Neural cell (in vitro differentiated cells): ENCODE data around the gene CDH4. TPM values are rescaled to one million over a fixed set of nuclear protein-coding genes. Genes with fewer than 3 reads are reported as not detected.

Experiments used
- H2AFZ ChIP-seq: fragments of 200-600, 300-800 bp; sonication (generic), shearing (Covaris generic); 2 replicates; pipeline ENCODE4 v1.6.0; 2014; ENCODE audit warnings: low read depth, mild to moderate bottlenecking, antibody characterized with exemption, low read length, moderate library complexity
- H3F3A ChIP-seq: fragments of 200-600 bp; shearing (Covaris generic); 2 replicates; pipeline ENCODE4 v1.6.1; 2016; ENCODE audit warnings: mild to moderate bottlenecking, moderate library complexity, mixed read lengths, antibody characterized with exemption, low read length; ENCODE audit not compliant: insufficient read depth, poor library complexity, severe bottlenecking
- H3K27ac ChIP-seq: fragments of 200-600, 300-800 bp; sonication (generic), shearing (Covaris generic); 2 replicates; pipeline ENCODE4 v1.5.1; 2014; ENCODE audit warnings: mild to moderate bottlenecking, low read length, moderate library complexity
- H3K27me3 ChIP-seq: fragments of 300-800, 200-600 bp; sonication (generic), shearing (Covaris generic); 2 replicates; pipeline ENCODE4 v1.6.0; 2014; ENCODE audit warnings: mild to moderate bottlenecking, low read depth, low read length, moderate library complexity; ENCODE audit not compliant: insufficient read depth
- H3K36me3 ChIP-seq: fragments of 300-800, 200-600 bp; sonication (generic), shearing (Covaris generic); 2 replicates; pipeline ENCODE4 v1.5.1; 2014; ENCODE audit warnings: mild to moderate bottlenecking, antibody characterized with exemption, low read length, moderate library complexity; ENCODE audit not compliant: insufficient read depth
- H3K4me2 ChIP-seq: fragments of 300-800, 200-600 bp; sonication (generic), shearing (Covaris generic); 2 replicates; pipeline ENCODE4 v1.6.0; 2014; ENCODE audit warnings: mild to moderate bottlenecking, low read length
- H3K4me3 ChIP-seq: fragments of 300-800, 200-600 bp; sonication (generic), shearing (Covaris generic); 2 replicates; pipeline ENCODE4 v1.5.1; 2014; ENCODE audit warnings: mild to moderate bottlenecking, low read length, moderate library complexity
- H3K79me2 ChIP-seq: fragments of 200-600 bp; shearing (Covaris generic); replicated peaks from 2 replicates; pipeline ENCODE4 v1.6.0; 2014; ENCODE audit warnings: mild to moderate bottlenecking, low read length, moderate library complexity; ENCODE audit not compliant: insufficient read depth
- H3K9ac ChIP-seq: fragments of 300-800, 200-600 bp; sonication (generic), shearing (Covaris generic); 2 replicates; pipeline ENCODE4 v1.6.1; 2016; ENCODE audit warnings: mild to moderate bottlenecking, low read length, mixed read lengths
- H3K9me2 ChIP-seq: fragments of 200-600 bp; shearing (Covaris generic); 2 replicates; pipeline ENCODE4 v1.6.1; 2016; ENCODE audit warnings: mild to moderate bottlenecking, low read length, mixed read lengths; ENCODE audit not compliant: insufficient read depth
- H3K9me3 ChIP-seq: fragments of 200-600, 300-800 bp; sonication (generic), shearing (Covaris generic); 2 replicates; pipeline ENCODE4 v1.6.1; 2016; ENCODE audit warnings: mild to moderate bottlenecking, mixed run types, low read length, moderate library complexity, mixed read lengths
- H4K20me1 ChIP-seq: fragments of 200-600 bp; shearing (Covaris generic); 2 replicates; pipeline ENCODE4 v1.6.1; 2016; ENCODE audit warnings: mild to moderate bottlenecking, mixed run types; ENCODE audit not compliant: insufficient read depth
- CTCF ChIP-seq: fragments of 450-650 bp; IDR thresholded peaks from 2 replicates; pipeline ENCODE4 v1.5.1; 2014; ENCODE audit warnings: antibody characterized with exemption, mild to moderate bottlenecking, moderate library complexity; ENCODE audit not compliant: poor library complexity, severe bottlenecking
- EP300 ChIP-seq: fragments of 450-650 bp; conservative IDR thresholded peaks from 2 replicates; pipeline ENCODE4 v1.6.1; 2014; ENCODE audit warnings: antibody characterized with exemption, mild to moderate bottlenecking, moderate library complexity; ENCODE audit not compliant: poor library complexity, severe bottlenecking
- EZH2 ChIP-seq: fragments of 200-600, 300-800 bp; shearing (Covaris generic), sonication (generic); IDR thresholded peaks from 2 replicates; pipeline ENCODE4 v1.6.1; 2014; ENCODE audit warnings: antibody characterized with exemption, low read length, borderline replicate concordance, mild to moderate bottlenecking; ENCODE audit not compliant: insufficient read depth, poor library complexity, severe bottlenecking
- MXI1 ChIP-seq: fragments of 450-650 bp; conservative IDR thresholded peaks from 2 replicates; pipeline ENCODE4 v1.6.1; 2014; ENCODE audit warnings: antibody characterized with exemption, mild to moderate bottlenecking; ENCODE audit not compliant: poor library complexity, severe bottlenecking
- POLR2AphosphoS5 ChIP-seq: IDR thresholded peaks from 2 replicates; pipeline ENCODE4 v1.6.1; 2012
- RAD21 ChIP-seq: fragments of 450-650 bp; conservative IDR thresholded peaks from 2 replicates; pipeline ENCODE4 v1.6.1; 2014; ENCODE audit warnings: antibody characterized with exemption, mild to moderate bottlenecking, moderate library complexity
- REST ChIP-seq: IDR thresholded peaks from 2 replicates; pipeline ENCODE4 v1.6.1; 2012; ENCODE audit warnings: borderline replicate concordance
- SMC3 ChIP-seq: fragments of 450-650 bp; conservative IDR thresholded peaks from 2 replicates; pipeline ENCODE4 v1.6.1; 2014; ENCODE audit warnings: antibody characterized with exemption, mild to moderate bottlenecking, moderate library complexity; ENCODE audit not compliant: poor library complexity
- TAF1 ChIP-seq: IDR thresholded peaks from 2 replicates; pipeline ENCODE4 v1.6.1; 2012; ENCODE audit warnings: low read depth
- polyA plus RNA-seq: library from polyadenylated mRNA; depleted of rRNA; stranded (reverse); fragments of >200 nt; gene quantifications from 2 replicates; pipeline ENCODE4 v1.2.3, GENCODE V29; 2014

Gene CDH4
- polyA plus RNA-seq, 1 donor from 2014 or later, result 24.6 TPM

GRCh38 chr20:61536671-61537070, 284.6 kb downstream of the CDH4 start:
- Histone ChIP-seq H3K79me2 (no peaks in the 10 kb centered on the region), H3K27ac (no peak overlapping the region), H3K9me2 (no peaks in the 10 kb centered on the region), H3K9me3 (no peaks in the 10 kb centered on the region), H3K4me2 (no peak overlapping the region), H3K9ac (no peak overlapping the region), H3K27me3 (no peaks in the 10 kb centered on the region), H3K36me3 (no peaks in the 10 kb centered on the region), H3K4me3 (no peak overlapping the region), H4K20me1 (no peaks in the 10 kb centered on the region), H2AFZ (no peak overlapping the region), H3F3A (no peaks in the 10 kb centered on the region)
- no peak for TF ChIP-seq EP300
- TF ChIP-seq SMC3, result no peak
- TF ChIP-seq RAD21, result no peak
- no peak for TF ChIP-seq REST
- TF ChIP-seq CTCF, result no peak
- TF ChIP-seq POLR2AphosphoS5, result no peak
- no peak for TF ChIP-seq MXI1
- TF ChIP-seq EZH2, result no peak
- TF ChIP-seq TAF1, result no peak

- H3K27ac ChIP-seq, result no peak overlapping the region
- H3K9ac ChIP-seq, result no peak overlapping the region
Observed at GRCh38 chr20:61537239-61538182, 285.4 kb downstream of the CDH4 start.

More at GRCh38 chr20:61537239-61538182, 285.4 kb downstream of the CDH4 start:
- Histone ChIP-seq H3K27me3 (no peaks in the 10 kb centered on the region), H4K20me1 (no peaks in the 10 kb centered on the region), H3K79me2 (no peaks in the 10 kb centered on the region), H3K9me2 (no peaks in the 10 kb centered on the region), H2AFZ (no peak overlapping the region), H3K4me2 (no peak overlapping the region), H3K9me3 (no peaks in the 10 kb centered on the region), H3F3A (no peaks in the 10 kb centered on the region), H3K36me3 (no peaks in the 10 kb centered on the region), H3K4me3 (no peak overlapping the region)
- TF ChIP-seq POLR2AphosphoS5 (no peak), REST (no peak), CTCF (no peak)
